ENCODE data around the gene NDRG3. TPM values are rescaled to one million over a fixed set of nuclear protein-coding genes. Genes with fewer than 3 reads are reported as not detected.

NDRG3 gene
- total RNA-seq, 1 donor from 2014 or later, result 21.1 TPM

DNA sequence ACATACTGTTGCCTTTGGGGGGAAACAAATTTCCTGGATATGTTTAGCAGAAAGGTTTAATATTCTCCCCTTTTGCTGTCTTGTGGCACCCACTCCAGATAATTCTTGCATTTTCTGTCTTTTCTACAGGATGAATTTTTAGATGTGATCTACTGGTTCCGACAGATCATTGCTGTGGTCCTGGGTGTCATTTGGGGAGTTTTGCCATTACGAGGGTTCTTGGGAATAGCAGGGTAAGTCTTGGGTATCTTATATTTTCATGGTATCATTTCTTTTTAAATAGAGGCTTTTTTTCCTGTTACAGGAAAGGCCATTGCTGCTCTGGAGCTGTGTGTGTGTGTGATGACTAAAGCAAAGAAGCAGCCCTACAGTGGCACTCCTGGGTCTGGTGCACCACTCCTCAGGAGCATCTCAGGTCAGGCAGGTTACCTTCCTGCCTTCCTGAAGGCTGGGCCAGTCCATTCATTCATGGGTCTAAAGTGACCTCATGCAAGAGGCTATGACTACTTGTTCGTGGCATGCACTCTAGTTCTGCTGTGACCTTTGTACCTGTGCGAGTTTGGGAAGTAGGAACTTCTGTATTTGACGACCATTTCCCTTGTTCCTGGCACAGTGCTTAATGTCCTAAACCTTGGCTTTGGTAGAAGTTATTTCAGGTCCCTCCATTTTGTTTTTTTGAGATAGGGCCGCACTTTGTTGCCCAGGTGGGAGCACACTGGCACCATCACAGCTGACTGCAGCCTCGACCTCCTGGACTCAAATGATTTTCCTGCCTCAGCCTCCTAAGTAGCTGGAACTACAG lies 138.1 kb downstream of the NDRG3 start:
- peak overlapping the region in 1 of 2 donors; percentile 74 for H3K4me3 ChIP-seq
- intact Hi-C loops (cut with DNase I), result no loop called here
- no peak for DNase-seq (ENCODE audit: extremely low spot score in 2 of 2)
- no peak for TF ChIP-seq POLR2AphosphoS5 (IDR thresholded peaks at IDR 0.05; ENCODE audit: insufficient read depth in 1 of 2, low read depth in 1 of 2)
- TF ChIP-seq, protein P1, sequence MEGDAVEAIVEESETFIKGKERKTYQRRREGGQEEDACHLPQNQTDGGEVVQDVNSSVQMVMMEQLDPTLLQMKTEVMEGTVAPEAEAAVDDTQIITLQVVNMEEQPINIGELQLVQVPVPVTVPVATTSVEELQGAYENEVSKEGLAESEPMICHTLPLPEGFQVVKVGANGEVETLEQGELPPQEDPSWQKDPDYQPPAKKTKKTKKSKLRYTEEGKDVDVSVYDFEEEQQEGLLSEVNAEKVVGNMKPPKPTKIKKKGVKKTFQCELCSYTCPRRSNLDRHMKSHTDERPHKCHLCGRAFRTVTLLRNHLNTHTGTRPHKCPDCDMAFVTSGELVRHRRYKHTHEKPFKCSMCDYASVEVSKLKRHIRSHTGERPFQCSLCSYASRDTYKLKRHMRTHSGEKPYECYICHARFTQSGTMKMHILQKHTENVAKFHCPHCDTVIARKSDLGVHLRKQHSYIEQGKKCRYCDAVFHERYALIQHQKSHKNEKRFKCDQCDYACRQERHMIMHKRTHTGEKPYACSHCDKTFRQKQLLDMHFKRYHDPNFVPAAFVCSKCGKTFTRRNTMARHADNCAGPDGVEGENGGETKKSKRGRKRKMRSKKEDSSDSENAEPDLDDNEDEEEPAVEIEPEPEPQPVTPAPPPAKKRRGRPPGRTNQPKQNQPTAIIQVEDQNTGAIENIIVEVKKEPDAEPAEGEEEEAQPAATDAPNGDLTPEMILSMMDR (IDR thresholded peaks at IDR 0.05), result no peak
- TF ChIP-seq POLR2A (IDR thresholded peaks at IDR 0.05), result no peak
- peaks cover 0 to 41% of the 10 kb centered on the region in 2 donors for H3K36me3 ChIP-seq
- H3K27ac ChIP-seq, result no peak overlapping the region
- H3K27me3 ChIP-seq, result no peaks in the 10 kb centered on the region
- no peaks in the 10 kb centered on the region for H3K9me3 ChIP-seq
- H3K4me1 ChIP-seq, result peaks cover 22% of the 10 kb centered on the region

DNA sequence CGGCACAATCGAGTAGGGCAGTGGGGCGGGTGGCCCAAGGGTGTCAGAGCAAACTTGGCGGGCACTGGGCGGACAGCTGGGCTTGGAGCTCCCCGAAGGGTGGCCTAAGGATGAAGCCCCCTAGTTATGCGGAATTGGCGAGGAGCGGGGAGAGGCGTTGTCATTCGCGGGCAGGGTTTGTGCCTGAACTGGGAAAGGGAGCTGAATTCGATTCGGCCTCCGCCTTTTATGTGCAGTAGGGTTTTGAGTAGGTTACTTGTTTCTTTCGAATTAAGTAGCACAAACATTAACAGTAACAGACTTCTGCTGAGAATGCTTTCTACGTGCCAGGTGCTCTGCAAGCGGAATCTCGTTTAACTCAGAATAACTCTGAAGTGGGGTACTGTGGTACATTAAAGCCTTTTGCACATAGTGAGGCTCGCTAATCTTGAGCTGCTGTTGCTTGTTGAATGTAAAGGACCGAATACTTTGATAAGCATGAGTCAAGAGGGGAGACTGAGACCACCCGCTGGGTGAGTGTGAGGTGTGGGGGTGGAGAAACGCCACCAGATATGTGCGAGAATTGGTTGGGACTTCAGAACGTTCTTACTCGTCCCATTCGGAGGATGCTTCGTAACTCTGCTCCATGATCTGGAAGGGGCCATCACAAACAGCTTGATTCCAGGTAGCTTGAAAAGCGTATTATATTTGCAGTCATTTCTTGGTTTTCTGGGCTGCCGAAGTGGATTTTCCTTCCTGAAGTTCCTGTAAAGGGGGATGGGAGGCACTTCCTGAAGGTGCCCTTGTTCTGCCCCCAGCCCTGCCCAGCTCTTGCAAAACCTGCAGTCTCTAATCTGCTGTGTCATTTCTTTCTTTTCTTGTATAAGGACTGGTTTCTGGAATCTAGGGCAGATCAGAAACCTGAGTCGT lies 139.5 kb downstream of the NDRG3 start:
- TF ChIP-seq POLR2A (IDR thresholded peaks at IDR 0.05) (no peak), POLR2AphosphoS5 (IDR thresholded peaks at IDR 0.05; ENCODE audit: insufficient read depth in 1 of 2, low read depth in 1 of 2) (no peak)
- TF ChIP-seq, protein P1 (IDR thresholded peaks at IDR 0.05), result no peak
- Histone ChIP-seq H3K36me3 (peaks cover 0 to 29% of the 10 kb centered on the region in 2 donors), H3K9me3 (no peaks in the 10 kb centered on the region), H3K4me3 (peak overlapping the region; percentile 74 to 94), H3K27me3 (no peaks in the 10 kb centered on the region), H3K27ac (peak overlapping the region; percentile 68), H3K4me1 (peaks cover 22% of the 10 kb centered on the region)
- DNase-seq (ENCODE audit: extremely low spot score in 2 of 2), result no peak
- intact Hi-C loops (cut with DNase I), result no loop called here

DNA sequence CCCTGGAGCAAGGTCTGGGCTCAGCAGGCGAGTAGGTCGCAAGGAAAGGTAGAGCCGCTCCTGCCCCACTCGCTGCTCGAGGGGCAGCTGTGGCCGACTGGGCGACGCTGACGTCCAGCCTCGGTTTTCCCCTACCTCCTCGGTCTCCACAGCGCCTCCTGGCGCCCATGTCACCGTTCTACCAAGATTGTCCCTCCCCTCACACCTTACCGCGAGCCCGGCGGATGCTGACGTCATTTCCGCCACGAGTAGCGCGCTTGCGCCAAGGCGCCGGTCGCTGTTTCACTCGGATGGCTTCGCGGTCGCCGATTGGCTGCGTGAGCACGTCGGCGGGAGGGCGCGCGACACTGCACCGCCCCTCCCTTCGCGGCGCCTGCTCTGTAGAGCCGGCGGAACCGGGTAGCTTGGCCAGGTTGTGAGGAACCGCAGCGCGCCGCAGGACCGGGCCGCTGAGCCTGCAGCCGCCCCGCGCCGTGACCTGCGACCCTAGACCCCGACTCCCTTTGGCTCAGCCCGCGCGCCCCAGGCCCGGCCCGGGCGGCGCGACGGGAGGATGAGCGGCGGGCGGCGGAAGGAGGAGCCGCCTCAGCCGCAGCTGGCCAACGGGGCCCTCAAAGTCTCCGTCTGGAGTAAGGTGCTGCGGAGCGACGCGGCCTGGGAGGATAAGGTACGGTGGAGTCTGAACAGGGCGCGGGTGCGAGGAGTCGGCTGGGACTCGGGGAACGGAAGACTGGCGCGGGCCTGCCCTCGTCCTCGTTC lies 140.3 kb downstream of the NDRG3 start, which contains the start of gene RAB5IF:
RAB5IF (plus strand) TSS at position 381 of the 759 bp plus-strand sequence; CDS start at position 554, 173 bp downstream.
- H3K4me3 ChIP-seq, result peak within 1 kb of the TSS; percentile 74 to 94
- H3K36me3 ChIP-seq, result peaks cover 0 to 21% of the 10 kb centered on the region in 2 donors
- H3K9me3 ChIP-seq, result no peaks in the 10 kb centered on the region
- peak within 1 kb of the TSS; percentile 76 for H3K27ac ChIP-seq
- TF ChIP-seq, protein P1 (IDR thresholded peaks at IDR 0.05), result peak; percentile 90 to 95 (median 92)
- TF ChIP-seq POLR2A (IDR thresholded peaks at IDR 0.05) (peak in 1 of 2 donors; percentile 55), POLR2AphosphoS5 (IDR thresholded peaks at IDR 0.05; ENCODE audit: insufficient read depth in 1 of 2, low read depth in 1 of 2) (peak; percentile 91 to 100)
- DNase-seq (ENCODE audit: extremely low spot score in 2 of 2), result peak; percentile 99
- H3K4me1 ChIP-seq, result peaks cover 22% of the 10 kb centered on the region
- H3K27me3 ChIP-seq, result no peaks in the 10 kb centered on the region
- intact Hi-C loops (cut with DNase I), result no loop called here

DNA sequence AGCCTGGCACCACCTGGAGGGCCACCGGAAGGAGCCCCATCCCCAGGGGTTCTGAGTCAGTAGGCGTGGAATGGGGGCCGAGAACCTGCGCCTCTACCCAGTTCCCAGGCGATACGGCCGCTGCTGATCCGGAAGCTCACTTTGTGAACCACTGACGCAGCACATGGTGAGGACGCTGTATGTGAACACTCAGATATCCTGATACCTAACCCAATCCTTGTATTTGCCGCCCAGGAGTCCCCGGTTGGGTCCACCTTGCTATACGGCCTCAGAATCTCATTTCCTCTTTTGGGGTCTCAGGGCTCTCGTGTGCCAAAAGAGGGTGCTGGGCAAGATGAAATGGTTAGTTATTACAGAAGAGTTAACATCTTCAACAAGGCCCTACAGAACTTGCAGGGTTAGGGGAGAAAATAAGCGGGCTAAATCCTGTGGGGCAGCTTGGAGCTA lies 140.9 kb downstream of the NDRG3 start:
- Histone ChIP-seq H3K4me3 (peak overlapping the region; percentile 74 to 94), H3K27ac (peak overlapping the region; percentile 76), H3K27me3 (no peaks in the 10 kb centered on the region), H3K9me3 (no peaks in the 10 kb centered on the region), H3K4me1 (peaks cover 22% of the 10 kb centered on the region), H3K36me3 (peaks cover 0 to 15% of the 10 kb centered on the region in 2 donors)
- intact Hi-C loops (cut with DNase I), result no loop called here
- DNase-seq (ENCODE audit: extremely low spot score in 2 of 2), result peak in 1 of 2 donors; percentile 90
- TF ChIP-seq, protein P1 (IDR thresholded peaks at IDR 0.05), result no peak
- TF ChIP-seq POLR2A (IDR thresholded peaks at IDR 0.05) (no peak), POLR2AphosphoS5 (IDR thresholded peaks at IDR 0.05; ENCODE audit: insufficient read depth in 1 of 2, low read depth in 1 of 2) (no peak)

Small RNA genes within 50 kb of the gene (small RNA-seq; reads per million reads assigned to genes)
- not detected for gene RF00019

Other genes starting within 250 kb of the NDRG3 start
- gene MYL9, start 204.6 kb downstream of the NDRG3 start, total RNA-seq, result 246 TPM
- gene TGIF2, start 172.5 kb downstream of the NDRG3 start, total RNA-seq, result 9.3 TPM
- gene RAB5IF, start 140.3 kb downstream of the NDRG3 start, total RNA-seq, result 64.3 TPM
- gene SLA2, start 99.9 kb downstream of the NDRG3 start, total RNA-seq, result 3.7 TPM
- gene DSN1, start 27.7 kb upstream of the NDRG3 start, total RNA-seq, result 4.7 TPM
- 3.9 TPM for gene TLDC2, start 130.0 kb upstream of the NDRG3 start, total RNA-seq
- 142 TPM for gene SAMHD1, start 205.6 kb upstream of the NDRG3 start, total RNA-seq

Data from vagina (tissue), 2 donors.